ENCODE measurements around the gene DLGAP1.

DNA sequence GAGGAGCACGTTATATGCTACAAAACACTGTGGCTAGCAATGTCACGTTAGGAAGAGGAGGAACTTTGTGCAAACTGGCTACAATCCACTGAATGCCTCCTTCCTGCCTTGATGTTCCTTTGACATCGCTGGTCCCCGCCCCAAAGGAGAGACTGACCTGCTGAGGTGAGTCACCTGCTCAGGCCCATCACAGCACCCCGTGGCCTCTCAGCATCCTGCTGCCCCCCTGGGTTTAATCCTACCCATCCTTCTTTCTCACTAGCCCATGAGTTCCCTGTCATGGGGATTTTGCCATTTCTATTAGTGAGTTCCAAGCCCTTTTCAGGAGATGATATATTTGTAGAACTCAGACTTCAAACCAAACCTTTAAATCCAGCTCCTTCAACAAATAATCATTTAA, 16.2 kb downstream of the DLGAP1 start:
- TF ChIP-seq, protein P1, sequence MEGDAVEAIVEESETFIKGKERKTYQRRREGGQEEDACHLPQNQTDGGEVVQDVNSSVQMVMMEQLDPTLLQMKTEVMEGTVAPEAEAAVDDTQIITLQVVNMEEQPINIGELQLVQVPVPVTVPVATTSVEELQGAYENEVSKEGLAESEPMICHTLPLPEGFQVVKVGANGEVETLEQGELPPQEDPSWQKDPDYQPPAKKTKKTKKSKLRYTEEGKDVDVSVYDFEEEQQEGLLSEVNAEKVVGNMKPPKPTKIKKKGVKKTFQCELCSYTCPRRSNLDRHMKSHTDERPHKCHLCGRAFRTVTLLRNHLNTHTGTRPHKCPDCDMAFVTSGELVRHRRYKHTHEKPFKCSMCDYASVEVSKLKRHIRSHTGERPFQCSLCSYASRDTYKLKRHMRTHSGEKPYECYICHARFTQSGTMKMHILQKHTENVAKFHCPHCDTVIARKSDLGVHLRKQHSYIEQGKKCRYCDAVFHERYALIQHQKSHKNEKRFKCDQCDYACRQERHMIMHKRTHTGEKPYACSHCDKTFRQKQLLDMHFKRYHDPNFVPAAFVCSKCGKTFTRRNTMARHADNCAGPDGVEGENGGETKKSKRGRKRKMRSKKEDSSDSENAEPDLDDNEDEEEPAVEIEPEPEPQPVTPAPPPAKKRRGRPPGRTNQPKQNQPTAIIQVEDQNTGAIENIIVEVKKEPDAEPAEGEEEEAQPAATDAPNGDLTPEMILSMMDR (IDR thresholded peaks at IDR 0.05): no peak
- no peak for TF ChIP-seq EP300 (IDR thresholded peaks at IDR 0.05; ENCODE audit: borderline replicate concordance in 1 of 2, low read depth in 1 of 2, low read length in 1 of 2)
